SH-SY5Y (cell line): ENCODE results near the gene VDR.

Source experiments
- GATA2 ChIP-seq: IDR thresholded peaks from 2 replicates; pipeline ENCODE4 v1.6.1; 2011; ENCODE audit warnings: mild to moderate bottlenecking, low read depth, low read length
- GATA3 ChIP-seq: IDR thresholded peaks from 2 replicates; pipeline ENCODE4 v1.6.1; 2011; ENCODE audit warnings: low read depth, mild to moderate bottlenecking, low read length, moderate library complexity

DNA sequence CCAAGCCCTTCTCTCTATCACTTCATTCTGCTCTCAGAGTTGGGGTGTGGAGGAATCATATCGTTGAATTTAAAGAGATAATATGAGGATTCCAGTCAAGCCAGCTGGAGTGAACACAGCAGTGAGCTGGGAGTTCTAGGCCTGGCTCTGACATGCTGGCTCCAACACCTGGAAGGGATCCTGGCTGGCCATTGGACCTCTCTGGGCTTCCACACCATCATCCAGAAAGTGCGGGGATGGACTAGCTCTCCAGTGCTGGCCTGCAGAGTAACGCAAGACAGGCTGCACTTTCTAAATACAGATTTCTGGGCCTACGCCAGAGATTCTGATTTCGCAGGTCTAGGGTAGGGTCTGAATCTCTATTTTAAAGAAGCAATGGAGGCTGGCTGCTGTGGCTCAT, 50.3 kb downstream of the VDR start:
- TF ChIP-seq GATA3 (no peak), GATA2 (no peak)
